ENCODE data around the gene LRRC3. TPM values are rescaled to one million over a fixed set of nuclear protein-coding genes. Genes with fewer than 3 reads are reported as not detected.

Gene LRRC3
- total and polyA plus RNA-seq, 2 donors from 2014 or later = 0.60 to 1.4 TPM

DNA sequence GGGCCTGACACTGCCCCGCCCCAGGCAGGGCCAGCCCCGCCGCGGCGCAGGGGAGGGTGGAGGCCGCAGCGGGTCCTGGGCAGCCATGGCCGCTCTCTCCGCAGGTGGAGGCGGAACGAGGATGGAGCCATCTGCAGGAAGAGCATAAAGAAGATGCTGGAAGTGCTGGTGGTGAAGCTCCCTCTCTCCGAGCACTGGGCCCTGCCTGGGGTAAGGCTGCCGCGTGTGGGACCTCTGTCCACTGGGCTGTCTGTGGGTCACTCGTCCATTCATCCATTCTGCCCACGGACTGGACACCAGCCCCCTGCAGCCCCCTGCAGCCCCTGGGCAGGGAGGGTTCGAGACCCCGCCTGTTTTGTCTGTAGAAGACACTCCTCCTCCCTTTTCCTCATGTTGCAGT, 18.4 kb upstream of the LRRC3 start:
- H3K27me3 ChIP-seq (ENCODE audit: control insufficient read depth, insufficient read depth, low read length) = no peaks in the 10 kb centered on the region
- H3K27ac ChIP-seq (ENCODE audit: low read depth in 2 of 2, low read length in 2 of 2) = no peak overlapping the region
- TF ChIP-seq, protein P1, sequence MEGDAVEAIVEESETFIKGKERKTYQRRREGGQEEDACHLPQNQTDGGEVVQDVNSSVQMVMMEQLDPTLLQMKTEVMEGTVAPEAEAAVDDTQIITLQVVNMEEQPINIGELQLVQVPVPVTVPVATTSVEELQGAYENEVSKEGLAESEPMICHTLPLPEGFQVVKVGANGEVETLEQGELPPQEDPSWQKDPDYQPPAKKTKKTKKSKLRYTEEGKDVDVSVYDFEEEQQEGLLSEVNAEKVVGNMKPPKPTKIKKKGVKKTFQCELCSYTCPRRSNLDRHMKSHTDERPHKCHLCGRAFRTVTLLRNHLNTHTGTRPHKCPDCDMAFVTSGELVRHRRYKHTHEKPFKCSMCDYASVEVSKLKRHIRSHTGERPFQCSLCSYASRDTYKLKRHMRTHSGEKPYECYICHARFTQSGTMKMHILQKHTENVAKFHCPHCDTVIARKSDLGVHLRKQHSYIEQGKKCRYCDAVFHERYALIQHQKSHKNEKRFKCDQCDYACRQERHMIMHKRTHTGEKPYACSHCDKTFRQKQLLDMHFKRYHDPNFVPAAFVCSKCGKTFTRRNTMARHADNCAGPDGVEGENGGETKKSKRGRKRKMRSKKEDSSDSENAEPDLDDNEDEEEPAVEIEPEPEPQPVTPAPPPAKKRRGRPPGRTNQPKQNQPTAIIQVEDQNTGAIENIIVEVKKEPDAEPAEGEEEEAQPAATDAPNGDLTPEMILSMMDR (IDR thresholded peaks at IDR 0.05; ENCODE audit: borderline replicate concordance, extremely low read depth, insufficient read depth) = no peak
- no peaks in the 10 kb centered on the region for H3K4me1 ChIP-seq (ENCODE audit: control insufficient read depth in 2 of 3, insufficient read depth in 2 of 3, low read depth in 1 of 3, low read length in 3 of 3)
- no peak overlapping the region for H3K9ac ChIP-seq (ENCODE audit: low read length in 3 of 3)
- intact Hi-C loops (cut with DNase I) = no loop called here
- peak in 2 of 5 donors; percentile 25 to 45 for DNase-seq
- no peak overlapping the region for H3K4me3 ChIP-seq (ENCODE audit: low read length in 3 of 3)
- no peak for FAIRE-seq
- H3K36me3 ChIP-seq (ENCODE audit: control insufficient read depth in 2 of 3, insufficient read depth in 3 of 3, low read length in 3 of 3) = no peaks in the 10 kb centered on the region
- H3K9me3 ChIP-seq (ENCODE audit: control insufficient read depth in 2 of 3, insufficient read depth in 1 of 3, low read length in 3 of 3) = no peaks in the 10 kb centered on the region

DNA sequence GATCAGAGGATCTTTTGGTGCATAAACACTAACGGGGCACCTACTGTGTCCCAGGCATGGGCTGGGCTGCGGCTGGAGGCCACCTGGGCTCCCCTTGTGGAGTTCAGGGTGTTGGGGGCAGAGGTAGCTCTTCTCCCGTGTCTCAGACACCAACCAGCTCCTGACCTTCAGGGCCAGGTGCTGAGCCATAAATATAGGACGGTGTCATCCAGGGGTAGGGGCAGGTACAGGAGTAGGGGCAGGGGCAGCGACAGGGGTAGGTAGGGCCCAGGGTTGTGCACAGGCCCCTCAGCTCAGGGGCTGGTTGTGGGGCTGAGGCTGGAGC, 18.0 kb upstream of the LRRC3 start:
- FAIRE-seq = no peak
- intact Hi-C loops (cut with DNase I) = no loop called here
- H3K27ac ChIP-seq (ENCODE audit: low read depth in 2 of 2, low read length in 2 of 2) = no peak overlapping the region

DNA sequence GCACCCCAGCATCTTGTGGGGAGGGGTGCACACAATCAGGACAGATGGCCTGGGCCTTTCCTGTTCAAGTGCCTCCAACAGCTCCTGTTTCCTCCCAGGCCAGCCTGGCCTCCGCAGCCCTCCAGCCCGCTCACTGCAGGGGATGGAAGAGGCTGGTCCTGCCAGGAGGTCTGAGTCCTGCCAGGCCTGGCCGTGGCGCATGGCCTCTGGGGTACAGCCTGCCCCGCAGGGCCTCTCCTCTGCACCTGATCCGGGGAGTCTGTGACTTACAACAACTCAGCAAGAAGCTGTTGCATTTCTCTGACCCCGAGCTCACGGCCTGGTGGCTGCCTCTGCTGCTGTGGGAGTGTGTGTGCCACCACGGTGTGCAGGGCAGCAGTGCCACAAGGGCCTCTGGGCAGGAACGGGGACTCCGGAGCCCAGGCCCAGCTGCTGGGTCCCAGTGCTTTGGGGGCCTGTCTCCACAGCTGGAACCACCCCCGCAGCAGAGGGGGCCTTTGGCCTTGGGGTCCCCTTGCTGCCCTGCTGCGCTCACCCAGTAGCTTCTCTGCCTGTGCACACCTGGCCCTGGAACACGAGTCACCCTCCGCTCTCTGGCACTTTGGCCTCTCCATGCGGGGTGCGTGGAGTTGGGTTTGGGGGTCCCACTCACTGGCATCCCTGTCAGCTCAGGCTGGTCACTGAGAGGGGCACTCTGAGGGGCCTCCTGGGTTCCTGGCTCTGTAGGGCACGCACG, 17.4 kb upstream of the LRRC3 start:
- no peak for FAIRE-seq
- Histone ChIP-seq H3K4me1 (ENCODE audit: control insufficient read depth in 2 of 3, insufficient read depth in 2 of 3, low read depth in 1 of 3, low read length in 3 of 3) (no peaks in the 10 kb centered on the region), H3K27ac (ENCODE audit: low read depth in 2 of 2, low read length in 2 of 2) (no peak overlapping the region), H3K9me3 (ENCODE audit: control insufficient read depth in 2 of 3, insufficient read depth in 1 of 3, low read length in 3 of 3) (no peaks in the 10 kb centered on the region), H3K27me3 (ENCODE audit: control insufficient read depth, insufficient read depth, low read length) (no peaks in the 10 kb centered on the region), H3K36me3 (ENCODE audit: control insufficient read depth in 2 of 3, insufficient read depth in 3 of 3, low read length in 3 of 3) (no peaks in the 10 kb centered on the region), H3K9ac (ENCODE audit: low read length in 3 of 3) (no peak overlapping the region), H3K4me3 (ENCODE audit: low read length in 3 of 3) (no peak overlapping the region)
- intact Hi-C loops (cut with DNase I) = no loop called here
- peak in 2 of 5 donors; percentile 38 to 64 for DNase-seq
- TF ChIP-seq, protein P1 (IDR thresholded peaks at IDR 0.05; ENCODE audit: borderline replicate concordance, extremely low read depth, insufficient read depth) = no peak

More for the DNA sequence above, 18.0 kb upstream of the LRRC3 start:
- peak in 2 of 5 donors; percentile 12 to 18 for DNase-seq
- H3K4me1 ChIP-seq (ENCODE audit: control insufficient read depth in 2 of 3, insufficient read depth in 2 of 3, low read depth in 1 of 3, low read length in 3 of 3) = no peaks in the 10 kb centered on the region
- H3K9ac ChIP-seq (ENCODE audit: low read length in 3 of 3) = no peak overlapping the region
- no peak overlapping the region for H3K4me3 ChIP-seq (ENCODE audit: low read length in 3 of 3)
- TF ChIP-seq, protein P1 (IDR thresholded peaks at IDR 0.05; ENCODE audit: borderline replicate concordance, extremely low read depth, insufficient read depth) = no peak
- no peaks in the 10 kb centered on the region for H3K9me3 ChIP-seq (ENCODE audit: control insufficient read depth in 2 of 3, insufficient read depth in 1 of 3, low read length in 3 of 3)
- H3K27me3 ChIP-seq (ENCODE audit: control insufficient read depth, insufficient read depth, low read length) = no peaks in the 10 kb centered on the region
- H3K36me3 ChIP-seq (ENCODE audit: control insufficient read depth in 2 of 3, insufficient read depth in 3 of 3, low read length in 3 of 3) = no peaks in the 10 kb centered on the region
